ENCODE results near the gene TTC28.

DNA sequence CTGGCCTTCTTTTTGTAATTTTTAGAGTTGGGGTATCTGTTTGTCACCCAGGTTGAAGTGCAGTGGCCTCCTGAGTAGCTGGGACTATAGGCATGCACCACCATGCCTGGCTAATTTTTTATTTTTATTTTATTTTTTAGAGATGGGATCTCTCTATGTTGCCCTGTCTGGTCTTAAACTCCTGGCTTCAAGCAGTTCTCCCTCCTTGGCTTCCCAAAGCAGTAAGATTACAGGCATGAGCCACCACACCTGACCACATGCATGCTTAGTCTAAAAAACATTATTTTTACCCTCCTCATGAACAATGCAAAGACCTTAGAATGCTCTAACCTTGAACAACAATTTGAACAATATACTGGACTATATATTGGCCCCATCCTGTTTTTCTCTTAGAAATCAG is 738.5 kb downstream of the TTC28 start:
- TF ChIP-seq, protein P1, sequence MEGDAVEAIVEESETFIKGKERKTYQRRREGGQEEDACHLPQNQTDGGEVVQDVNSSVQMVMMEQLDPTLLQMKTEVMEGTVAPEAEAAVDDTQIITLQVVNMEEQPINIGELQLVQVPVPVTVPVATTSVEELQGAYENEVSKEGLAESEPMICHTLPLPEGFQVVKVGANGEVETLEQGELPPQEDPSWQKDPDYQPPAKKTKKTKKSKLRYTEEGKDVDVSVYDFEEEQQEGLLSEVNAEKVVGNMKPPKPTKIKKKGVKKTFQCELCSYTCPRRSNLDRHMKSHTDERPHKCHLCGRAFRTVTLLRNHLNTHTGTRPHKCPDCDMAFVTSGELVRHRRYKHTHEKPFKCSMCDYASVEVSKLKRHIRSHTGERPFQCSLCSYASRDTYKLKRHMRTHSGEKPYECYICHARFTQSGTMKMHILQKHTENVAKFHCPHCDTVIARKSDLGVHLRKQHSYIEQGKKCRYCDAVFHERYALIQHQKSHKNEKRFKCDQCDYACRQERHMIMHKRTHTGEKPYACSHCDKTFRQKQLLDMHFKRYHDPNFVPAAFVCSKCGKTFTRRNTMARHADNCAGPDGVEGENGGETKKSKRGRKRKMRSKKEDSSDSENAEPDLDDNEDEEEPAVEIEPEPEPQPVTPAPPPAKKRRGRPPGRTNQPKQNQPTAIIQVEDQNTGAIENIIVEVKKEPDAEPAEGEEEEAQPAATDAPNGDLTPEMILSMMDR (conservative IDR thresholded peaks at IDR 0.05; ENCODE audit: low read length) = no peak
- TF ChIP-seq EZH2phosphoT487 (IDR thresholded peaks at IDR 0.05; ENCODE audit: borderline replicate concordance) = no peak

Measured in Loucy (cell line).